ENCODE results near the gene ELAC1.
"Not testable (repeated sequence)": the region's sequence is repeated elsewhere in the genome, so short reads cannot be mapped to it uniquely, and the experiment has no call there.

ELAC1 gene

GRCh38 chr18:50953822-50954221 is 14.0 kb upstream of the ELAC1 start:
- ATAC-seq: no peak
- H3K27ac Mint-ChIP-seq: no peak overlapping the region
- DNase-seq (ENCODE audit: low spot score in 2 of 2): no peak

DNA sequence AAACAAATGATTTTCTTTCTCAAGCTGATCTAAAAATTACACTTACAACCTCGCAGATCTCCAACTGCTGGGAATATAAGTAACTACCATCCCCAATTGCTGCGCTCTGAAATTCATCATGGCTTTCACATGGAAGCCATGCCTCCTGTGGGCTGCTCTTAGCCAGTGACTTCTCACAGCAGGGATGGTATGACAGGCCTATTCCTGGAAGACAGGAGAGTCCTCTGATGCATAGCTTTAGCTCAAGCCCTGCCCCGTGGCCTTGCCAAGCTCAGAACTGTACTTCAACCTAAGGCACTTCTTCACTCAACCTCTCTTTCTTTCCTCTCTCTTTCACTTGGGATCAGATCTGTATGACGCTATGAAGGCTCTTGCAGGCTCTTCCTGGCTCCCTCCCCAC is 12.6 kb upstream of the ELAC1 start:
- no peaks in the 10 kb centered on the region for H3K4me1 Mint-ChIP-seq

More at GRCh38 chr18:50953822-50954221, 14.0 kb upstream of the ELAC1 start:
- H3K4me1 Mint-ChIP-seq: no peaks in the 10 kb centered on the region
- no peaks in the 10 kb centered on the region for H3K9me3 Mint-ChIP-seq
- no peak overlapping the region for H3K4me3 Mint-ChIP-seq
- H3K36me3 Mint-ChIP-seq: peaks cover 7% of the 10 kb centered on the region

DNA sequence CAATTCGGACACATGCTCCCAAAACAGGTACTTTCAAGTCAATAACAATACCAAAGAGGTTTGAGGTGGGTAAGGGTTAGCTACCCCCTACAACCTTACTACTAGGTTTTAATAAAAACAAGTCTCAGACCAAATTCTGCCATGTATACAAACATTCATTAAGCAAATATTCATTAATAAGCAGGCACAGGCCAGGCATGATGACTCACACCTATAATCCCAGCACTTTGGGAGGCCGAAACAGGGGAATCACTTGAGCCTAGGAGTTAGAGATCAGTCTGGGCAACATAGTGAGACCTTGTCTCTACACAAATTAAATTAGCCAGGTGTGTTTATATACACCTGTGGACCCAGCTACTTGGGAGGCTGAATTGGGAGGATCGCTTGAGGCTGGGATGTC is 11.7 kb upstream of the ELAC1 start:
- DNase-seq (ENCODE audit: low spot score in 2 of 2) (no peak), ATAC-seq (no peak)
- H3K36me3 Mint-ChIP-seq: no peaks in the 10 kb centered on the region
- H3K9me3 Mint-ChIP-seq: no peaks in the 10 kb centered on the region
- no peaks in the 10 kb centered on the region for H3K4me1 Mint-ChIP-seq
- H3K27ac Mint-ChIP-seq: no peak overlapping the region
- no peak overlapping the region for H3K4me3 Mint-ChIP-seq

More for the DNA sequence above, 12.6 kb upstream of the ELAC1 start:
- DNase-seq (ENCODE audit: low spot score in 2 of 2): no peak
- Mint-ChIP-seq H3K4me3 (no peak overlapping the region), H3K27ac (no peak overlapping the region), H3K36me3 (peaks cover 5% of the 10 kb centered on the region), H3K9me3 (no peaks in the 10 kb centered on the region)
- ATAC-seq: no peak

DNA sequence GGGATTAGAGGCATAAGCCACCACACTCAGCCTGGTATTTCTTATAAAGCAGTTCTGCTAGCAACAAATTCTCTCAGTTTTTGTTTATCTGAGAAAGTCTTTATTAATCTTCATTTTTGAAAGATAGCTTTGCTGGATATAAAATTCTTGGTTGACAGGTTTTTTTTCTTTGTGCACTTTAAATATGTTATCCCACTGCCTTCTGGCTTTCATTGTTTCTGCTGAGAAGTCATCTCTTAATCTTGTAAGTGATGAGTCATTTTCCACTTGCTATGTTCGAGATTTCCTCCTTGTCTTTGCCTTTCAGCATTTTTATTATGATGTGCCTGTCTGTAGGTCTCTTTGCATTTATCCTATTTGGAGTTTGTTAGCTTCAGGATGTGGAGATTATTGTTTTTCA is 5.9 kb upstream of the ELAC1 start:
- ATAC-seq: no peak
- no peak for DNase-seq (ENCODE audit: low spot score in 2 of 2)
- H3K4me3 Mint-ChIP-seq: no peak overlapping the region
- H3K36me3 Mint-ChIP-seq: no peaks in the 10 kb centered on the region
- no peak overlapping the region for H3K27ac Mint-ChIP-seq
- H3K9me3 Mint-ChIP-seq: peaks cover 14% of the 10 kb centered on the region
- H3K4me1 Mint-ChIP-seq: no peaks in the 10 kb centered on the region

GRCh38 chr18:50969448-50969847 is 1.6 kb downstream of the ELAC1 start:
- DNase-seq (ENCODE audit: low spot score in 2 of 2): no peak
- no peak for ATAC-seq
- H3K36me3 Mint-ChIP-seq: peaks cover under 1% of the 10 kb centered on the region
- H3K9me3 Mint-ChIP-seq: no peaks in the 10 kb centered on the region
- peak overlapping the region; percentile 63 for H3K4me3 Mint-ChIP-seq
- peak overlapping the region; percentile 64 for H3K27ac Mint-ChIP-seq
- H3K4me1 Mint-ChIP-seq: peaks cover 18% of the 10 kb centered on the region

- Mint-ChIP-seq H3K27ac (no peak overlapping the region), H3K4me1 (peaks cover 18% of the 10 kb centered on the region), H3K36me3 (peaks cover 6% of the 10 kb centered on the region), H3K9me3 (no peaks in the 10 kb centered on the region), H3K4me3 (no peak overlapping the region)
- DNase-seq (ENCODE audit: low spot score in 2 of 2) (no peak), ATAC-seq (no peak)
Measured at GRCh38 chr18:50970006-50970405, 2.2 kb downstream of the ELAC1 start.

- not testable (repeated sequence) for H3K9me3 Mint-ChIP-seq; DNase-seq (ENCODE audit: low spot score in 2 of 2); H3K4me3 Mint-ChIP-seq; ATAC-seq; H3K27ac Mint-ChIP-seq
- peaks cover 26% of the 10 kb centered on the region for H3K36me3 Mint-ChIP-seq
- H3K4me1 Mint-ChIP-seq: peaks cover 18% of the 10 kb centered on the region
Measured at GRCh38 chr18:50972404-50972803, 4.6 kb downstream of the ELAC1 start.

DNA sequence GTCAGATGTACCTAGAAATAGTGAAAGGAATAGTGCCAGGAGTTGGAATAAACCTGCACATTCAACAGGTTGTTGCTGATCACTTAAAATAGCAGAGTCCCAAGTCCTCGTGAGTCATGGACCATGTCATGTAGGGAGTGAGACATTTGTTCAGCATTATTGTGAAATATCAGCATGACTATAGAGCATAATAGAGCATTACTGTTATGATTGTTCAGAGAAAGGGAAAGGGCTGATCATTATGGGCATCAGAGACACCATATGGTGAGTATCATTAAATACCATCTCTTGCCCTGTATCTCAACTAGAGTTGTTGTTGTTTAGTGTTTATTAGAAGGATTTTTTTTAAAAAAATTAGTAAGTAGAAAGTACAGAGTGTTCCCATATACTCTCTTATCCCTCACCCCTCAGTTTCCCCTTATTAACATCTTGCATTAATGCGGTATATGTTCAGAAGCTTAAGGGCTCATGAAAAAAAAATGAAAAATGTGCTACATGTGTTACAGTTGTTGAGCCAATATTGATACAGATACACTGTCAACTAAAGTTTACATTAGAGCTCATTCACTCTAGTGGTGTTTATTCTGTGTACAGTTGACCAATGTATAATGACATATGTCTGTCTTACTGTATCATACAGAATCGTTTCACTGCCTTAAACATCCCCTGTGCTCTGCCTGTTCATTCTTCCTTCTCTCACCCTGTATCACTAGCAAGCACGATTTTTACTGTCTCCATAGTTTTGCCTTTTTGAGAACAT is 5.7 kb downstream of the ELAC1 start:
- peak; percentile 99 for ATAC-seq
- H3K4me1 Mint-ChIP-seq: peaks cover 18% of the 10 kb centered on the region

DNA sequence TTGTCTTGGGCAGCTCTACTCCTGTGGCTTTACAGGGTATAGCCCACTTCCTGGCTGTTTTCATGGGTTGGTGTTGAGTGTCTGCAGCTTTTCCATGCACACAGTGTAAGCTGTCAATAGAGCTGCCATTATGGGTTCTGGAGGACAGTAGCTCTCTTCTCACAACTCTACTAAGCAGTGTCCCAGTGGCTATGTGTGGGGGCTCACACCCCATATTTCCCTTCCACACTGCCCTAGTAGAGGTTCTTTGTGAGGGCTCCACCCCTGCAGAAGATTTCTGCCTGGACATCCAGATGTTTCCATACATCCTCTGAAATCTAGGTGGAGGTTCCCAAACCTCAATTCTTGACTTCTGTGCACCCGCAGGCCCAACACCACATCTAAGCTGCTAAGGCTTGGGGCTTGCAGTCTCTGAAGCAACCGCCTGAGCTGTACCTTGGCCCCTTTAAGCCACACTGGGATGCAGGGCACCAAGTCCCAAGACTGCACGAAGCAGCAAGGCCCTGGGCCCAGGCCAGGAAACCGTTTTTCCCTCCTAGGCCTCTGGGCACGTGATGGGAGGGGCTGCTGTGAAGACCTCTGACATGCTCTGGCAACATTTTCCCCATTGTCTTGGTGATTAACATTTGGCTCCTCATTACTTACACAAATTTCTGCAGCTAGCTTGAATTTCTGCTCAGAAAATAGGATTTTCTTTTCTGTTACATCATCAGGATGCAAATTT is 9.4 kb downstream of the ELAC1 start:
- Mint-ChIP-seq H3K36me3 (peaks cover 47% of the 10 kb centered on the region), H3K4me3 (no peak overlapping the region), H3K4me1 (peaks cover 7% of the 10 kb centered on the region), H3K27ac (no peak overlapping the region), H3K9me3 (no peaks in the 10 kb centered on the region)
- ATAC-seq (no peak), DNase-seq (ENCODE audit: low spot score in 2 of 2) (no peak)

More for the DNA sequence above, 5.7 kb downstream of the ELAC1 start:
- Mint-ChIP-seq H3K27ac (peak overlapping the region; percentile 63), H3K36me3 (peaks cover 31% of the 10 kb centered on the region), H3K4me3 (no peak overlapping the region), H3K9me3 (no peaks in the 10 kb centered on the region)
- DNase-seq (ENCODE audit: low spot score in 2 of 2): no peak

- peaks cover 42% of the 10 kb centered on the region for H3K36me3 Mint-ChIP-seq
- no peaks in the 10 kb centered on the region for H3K4me1 Mint-ChIP-seq
- ATAC-seq: no peak
- H3K27ac Mint-ChIP-seq: no peak overlapping the region
- H3K4me3 Mint-ChIP-seq: no peak overlapping the region
- no peaks in the 10 kb centered on the region for H3K9me3 Mint-ChIP-seq
- DNase-seq (ENCODE audit: low spot score in 2 of 2): no peak
Measured at GRCh38 chr18:50981381-50981780, 13.5 kb downstream of the ELAC1 start.

DNA sequence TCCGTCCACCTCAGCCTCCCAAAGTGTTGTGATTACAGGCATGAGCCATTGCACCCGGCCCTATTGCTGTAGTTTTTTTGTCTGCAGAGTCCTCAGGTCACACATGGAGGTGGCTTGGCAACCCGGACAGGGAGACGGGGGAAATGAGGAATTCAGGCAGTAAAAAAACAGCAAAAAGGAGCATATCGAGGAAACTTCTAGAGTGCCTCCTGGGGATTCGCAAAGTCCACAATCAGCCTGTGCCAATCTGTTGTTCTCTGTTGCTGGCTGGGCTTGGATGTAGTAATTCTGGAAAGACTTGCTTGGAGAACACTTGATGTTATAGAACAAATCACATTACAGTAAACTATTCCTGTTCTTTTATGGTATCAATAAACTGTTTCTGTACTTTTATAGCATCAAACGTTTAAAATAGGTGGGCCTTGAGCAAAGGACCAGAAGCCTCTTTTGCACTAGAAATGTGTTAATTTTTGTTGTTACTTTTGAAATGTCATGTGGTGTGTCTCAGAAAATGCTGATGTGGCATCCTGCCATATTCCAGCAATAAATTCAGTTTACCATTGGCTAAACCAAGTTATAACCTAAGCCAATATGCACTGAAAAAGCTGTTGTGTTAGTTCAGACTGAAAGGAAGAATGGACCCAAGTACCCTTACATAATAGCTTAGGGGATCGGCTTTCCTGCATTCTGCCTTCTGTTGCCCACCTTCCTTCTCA is 14.4 kb downstream of the ELAC1 start:
- H3K4me1 Mint-ChIP-seq: no peaks in the 10 kb centered on the region
- H3K4me3 Mint-ChIP-seq: no peak overlapping the region
- no peak for ATAC-seq
- H3K27ac Mint-ChIP-seq: no peak overlapping the region
- H3K9me3 Mint-ChIP-seq: no peaks in the 10 kb centered on the region
- no peak for DNase-seq (ENCODE audit: low spot score in 2 of 2)
- peaks cover 39% of the 10 kb centered on the region for H3K36me3 Mint-ChIP-seq

DNA sequence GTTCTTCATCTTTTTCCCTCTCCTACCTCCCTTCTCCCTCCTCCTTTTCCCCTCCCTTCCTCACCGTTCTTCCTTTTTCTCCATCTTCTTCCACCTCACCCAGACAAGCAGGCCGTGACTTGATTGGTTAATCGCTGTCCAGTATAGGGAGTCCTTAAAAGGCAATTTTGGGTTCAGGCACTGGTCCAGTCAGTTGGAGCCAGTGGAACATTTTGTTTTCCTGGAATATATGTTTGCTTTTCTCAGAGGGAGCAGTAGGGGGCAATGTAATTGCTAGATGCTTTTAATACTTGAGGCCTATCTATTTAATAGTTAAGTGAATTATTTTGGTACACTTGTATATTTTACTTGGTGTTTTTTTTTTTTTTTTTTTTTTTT is 15.0 kb downstream of the ELAC1 start:
- H3K36me3 Mint-ChIP-seq: peaks cover 34% of the 10 kb centered on the region
- DNase-seq (ENCODE audit: low spot score in 2 of 2): no peak
- no peak overlapping the region for H3K27ac Mint-ChIP-seq
- H3K9me3 Mint-ChIP-seq: no peaks in the 10 kb centered on the region
- no peak overlapping the region for H3K4me3 Mint-ChIP-seq
- H3K4me1 Mint-ChIP-seq: no peaks in the 10 kb centered on the region
- no peak for ATAC-seq

GRCh38 chr18:50986360-50987087 is 18.7 kb downstream of the ELAC1 start:
- ATAC-seq (no peak), DNase-seq (ENCODE audit: low spot score in 2 of 2) (no peak)
- Mint-ChIP-seq H3K9me3 (no peaks in the 10 kb centered on the region), H3K36me3 (peaks cover 16% of the 10 kb centered on the region), H3K4me1 (no peaks in the 10 kb centered on the region), H3K4me3 (no peak overlapping the region), H3K27ac (no peak overlapping the region)

GRCh38 chr18:50987261-50987660 is 19.4 kb downstream of the ELAC1 start:
- no peak overlapping the region for H3K4me3 Mint-ChIP-seq

GRCh38 chr18:50989711-50990110 is 21.9 kb downstream of the ELAC1 start:
- H3K27ac Mint-ChIP-seq: no peak overlapping the region
- ATAC-seq (no peak), DNase-seq (ENCODE audit: low spot score in 2 of 2) (no peak)
- H3K9me3 Mint-ChIP-seq: no peaks in the 10 kb centered on the region
- peaks cover 13% of the 10 kb centered on the region for H3K36me3 Mint-ChIP-seq
- H3K4me3 Mint-ChIP-seq: no peak overlapping the region
- no peaks in the 10 kb centered on the region for H3K4me1 Mint-ChIP-seq

More at GRCh38 chr18:50987261-50987660, 19.4 kb downstream of the ELAC1 start:
- ATAC-seq (no peak), DNase-seq (ENCODE audit: low spot score in 2 of 2) (no peak)
- H3K4me1 Mint-ChIP-seq: no peaks in the 10 kb centered on the region
- peaks cover 16% of the 10 kb centered on the region for H3K36me3 Mint-ChIP-seq
- H3K27ac Mint-ChIP-seq: no peak overlapping the region
- H3K9me3 Mint-ChIP-seq: no peaks in the 10 kb centered on the region
